CD4-positive, alpha-beta T cell treated with Interleukin-21 for 1 hour (primary cell): ENCODE results near the gene RAD51.

Experiments
- DNase-seq: peaks from one replicate; pipeline ENCODE4 v3.0.0-alpha.2; 2020

RAD51 gene

DNA sequence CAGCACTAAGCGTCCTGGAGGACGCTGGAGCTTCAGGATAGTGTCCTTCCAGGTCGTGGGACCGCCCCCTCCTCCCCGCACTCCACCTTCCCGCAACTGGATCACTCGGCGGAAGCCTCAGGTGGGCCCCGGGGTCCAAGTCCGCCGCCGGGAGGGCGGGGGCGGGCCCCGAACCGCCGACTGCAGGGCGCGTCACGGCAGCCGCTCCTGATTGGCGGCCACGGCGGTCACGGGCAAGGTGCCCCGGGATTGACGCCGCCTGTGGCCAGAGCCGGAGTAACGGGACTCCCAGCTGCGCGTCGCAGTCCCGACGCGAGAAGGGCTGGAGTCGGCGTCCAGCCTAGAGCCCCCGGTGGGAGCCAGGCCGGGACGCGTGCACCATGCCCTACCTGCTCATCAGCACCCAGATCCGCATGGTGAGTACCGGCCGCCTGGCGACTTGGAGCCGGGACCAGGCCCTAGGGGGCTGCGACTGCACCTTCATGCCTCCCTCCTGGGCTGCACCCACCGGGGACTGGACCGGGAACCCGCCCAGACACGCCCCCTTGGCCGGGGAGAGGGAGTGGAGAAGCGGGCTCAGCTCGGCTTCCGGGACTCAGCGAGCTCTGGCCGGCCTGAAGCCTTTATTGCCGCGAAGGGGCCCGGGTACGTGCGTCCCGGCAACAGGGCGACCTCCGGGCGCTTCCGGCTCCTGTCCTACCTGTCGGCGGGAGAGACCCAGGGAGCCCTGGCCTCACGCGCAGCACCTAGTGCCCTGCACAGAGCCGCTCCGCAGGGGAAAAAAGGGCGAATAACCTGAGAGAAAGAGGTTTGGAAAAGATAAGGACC lies 69.0 kb downstream of the RAD51 start, which contains the start of gene GCHFR:
TSS of gene GCHFR (plus strand) at position 268 of the 828 bp plus-strand sequence. CDS start at position 381, 113 bp downstream.
- DNase-seq: peak; percentile 74

DNA sequence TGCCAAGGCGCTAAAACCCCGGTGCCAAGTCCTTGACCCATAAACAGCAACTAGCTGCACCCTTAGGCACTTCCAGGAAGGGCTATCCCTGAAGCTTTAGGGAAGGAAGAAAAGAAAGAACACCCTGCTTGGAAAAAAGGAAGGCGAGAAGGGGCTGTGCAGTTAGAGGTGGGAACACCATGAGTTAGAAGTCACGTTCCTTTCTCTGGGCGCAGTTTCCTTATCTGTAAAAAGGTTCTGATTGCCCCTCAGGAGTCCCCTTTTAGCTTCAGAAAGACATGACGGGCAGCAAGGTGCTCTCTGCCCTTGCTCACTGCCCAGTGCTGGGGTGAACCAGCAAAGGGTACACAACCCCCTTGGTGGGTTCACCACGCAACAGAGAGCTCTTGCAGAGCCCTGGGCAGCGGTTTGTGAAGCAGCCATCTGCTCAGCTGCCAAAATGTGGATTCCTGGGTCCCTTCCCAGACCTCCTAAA lies 69.7 kb downstream of the RAD51 start:
- DNase-seq: no peak

DNA sequence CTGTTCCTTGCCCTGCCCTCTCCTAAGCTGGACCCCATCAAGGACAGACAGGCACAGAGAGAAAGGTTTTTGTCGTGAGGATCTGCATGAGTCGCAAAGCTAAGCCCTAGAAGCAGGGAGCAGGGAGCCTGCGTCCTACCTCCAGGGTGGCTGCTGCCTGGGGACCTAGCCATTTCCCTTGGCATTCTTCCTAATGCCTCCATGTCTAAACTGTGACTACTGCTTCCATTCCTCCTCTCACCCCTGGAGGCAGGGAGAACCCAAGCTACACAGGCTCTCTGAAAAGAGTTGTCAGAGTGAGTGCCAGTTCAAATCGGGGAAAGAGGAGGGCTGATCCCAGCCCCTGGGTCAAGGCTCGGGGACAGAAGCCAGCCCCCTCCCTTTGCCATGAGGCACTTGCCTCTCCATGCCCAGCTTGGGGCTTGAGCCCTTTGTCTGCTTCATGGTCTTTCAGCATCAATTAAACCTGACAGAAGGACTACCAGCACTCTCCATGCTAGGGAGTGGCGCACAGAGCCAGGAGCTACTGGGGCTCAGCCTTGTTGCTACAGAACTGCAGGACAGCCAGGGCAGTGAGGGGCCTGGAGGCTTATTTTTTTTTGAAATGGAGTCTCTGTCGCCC lies 71.3 kb downstream of the RAD51 start:
- no peak for DNase-seq

DNA sequence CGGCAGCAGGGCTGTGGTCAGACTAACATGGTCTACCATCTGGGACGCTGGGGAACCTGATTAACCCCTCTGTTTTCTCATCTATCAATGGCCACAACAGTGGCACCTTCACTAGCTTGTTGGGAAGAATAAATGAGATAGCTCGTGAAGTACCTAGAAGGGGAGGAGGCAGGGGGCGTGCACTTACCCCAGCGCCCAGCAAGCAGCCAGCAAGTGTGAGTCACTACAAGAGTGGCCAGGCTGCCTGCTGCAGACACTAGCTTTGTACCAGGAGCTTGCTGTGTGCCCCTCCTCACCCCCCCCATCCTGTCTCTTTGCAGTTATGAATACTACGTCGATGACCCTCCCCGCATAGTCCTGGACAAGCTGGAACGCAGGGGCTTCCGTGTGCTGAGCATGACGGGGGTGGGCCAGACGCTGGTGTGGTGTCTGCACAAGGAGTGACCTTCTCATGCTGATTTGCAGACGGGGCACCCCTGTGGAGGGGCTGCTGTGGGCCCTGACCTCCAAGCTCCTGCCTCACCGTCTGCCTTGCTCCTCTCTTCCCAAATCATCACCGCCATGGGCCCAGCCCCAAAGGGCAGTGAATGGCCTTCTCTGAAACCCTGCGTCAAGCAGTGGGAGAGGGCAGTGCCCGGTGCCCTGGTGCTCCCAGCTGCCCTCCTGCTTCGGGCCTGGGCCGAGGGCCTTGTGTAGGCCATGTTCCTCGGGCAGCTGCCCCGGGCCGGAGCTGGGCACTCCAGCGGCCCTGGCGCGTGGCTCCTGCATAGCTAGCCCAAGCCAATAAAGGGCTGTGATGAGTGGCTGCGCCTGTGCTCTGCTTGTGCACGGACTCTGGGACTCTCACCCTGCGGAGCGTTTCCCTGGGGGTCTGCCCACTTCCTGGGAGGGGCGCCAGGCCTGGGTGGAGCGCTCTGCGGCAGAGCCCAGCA lies 72.2 kb downstream of the RAD51 start:
- DNase-seq: no peak

DNA sequence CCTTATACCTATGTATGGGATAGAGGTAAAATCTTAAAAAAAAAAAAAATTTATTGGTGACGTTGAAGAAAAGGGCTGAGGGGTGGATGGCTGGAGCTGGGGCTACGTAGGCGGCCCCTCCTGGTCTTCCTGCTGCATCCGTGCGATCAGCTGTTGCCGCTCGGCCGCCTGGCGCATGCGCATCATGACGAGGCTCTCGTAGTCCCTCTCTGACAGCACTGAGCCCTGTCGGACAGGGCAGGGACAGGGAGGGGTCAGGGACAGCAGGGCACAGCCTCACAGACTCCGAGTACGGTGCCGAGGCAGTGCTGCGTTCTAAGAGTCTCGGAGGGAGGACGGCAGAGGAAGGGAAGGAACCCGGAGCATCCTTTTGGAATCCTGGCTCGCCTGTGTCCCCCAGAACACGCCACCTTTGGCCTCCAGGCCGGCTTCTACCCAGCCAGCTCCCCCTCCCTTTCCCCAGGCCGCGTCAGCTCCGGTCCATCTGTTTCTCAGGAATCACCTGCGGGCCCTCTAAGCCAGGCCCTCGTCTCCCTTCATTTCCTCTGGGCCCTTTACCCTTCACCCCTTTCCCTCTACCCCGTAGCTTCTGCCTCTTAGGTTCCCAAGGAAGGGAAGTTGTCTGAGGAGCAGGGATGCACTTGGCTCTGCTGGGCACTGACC lies 73.0 kb downstream of the RAD51 start:
- no peak for DNase-seq

DNA sequence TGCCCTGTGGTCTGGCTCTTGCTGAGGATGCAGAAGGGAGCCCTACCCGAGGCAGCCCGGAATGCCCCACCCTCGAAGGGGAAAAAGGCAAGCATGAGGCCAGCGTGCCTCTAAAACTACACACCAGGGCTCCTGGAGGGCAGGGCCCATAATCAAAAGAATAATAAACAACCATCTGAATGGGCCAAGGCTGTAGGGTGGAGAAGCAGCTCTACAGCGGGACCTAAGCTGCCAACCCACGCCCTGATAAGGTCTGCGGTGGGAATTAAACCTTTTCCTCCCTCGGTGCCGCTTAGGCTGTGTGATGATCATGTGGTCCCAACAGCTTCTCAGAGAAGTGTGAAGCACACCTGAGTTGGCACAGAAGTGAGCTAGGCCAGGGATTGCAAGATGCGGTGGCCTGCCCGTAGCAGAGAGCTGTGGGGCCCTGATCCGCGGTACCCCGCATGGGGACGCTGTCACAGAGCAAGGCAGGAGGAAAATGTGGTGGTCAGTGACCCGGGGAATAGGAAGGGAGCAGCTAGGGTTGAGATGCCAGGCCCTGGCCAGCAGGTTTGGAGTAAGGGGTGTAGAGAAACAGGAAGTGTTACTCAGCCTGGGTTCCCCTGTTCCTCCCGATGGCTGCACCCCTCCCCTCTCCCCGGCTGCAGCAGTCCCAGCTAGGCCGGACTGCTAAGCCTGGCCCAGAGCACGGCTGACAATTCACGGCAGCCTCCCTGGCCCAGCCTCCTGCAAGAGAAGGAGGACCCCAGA lies 73.7 kb downstream of the RAD51 start:
- DNase-seq: no peak

DNA sequence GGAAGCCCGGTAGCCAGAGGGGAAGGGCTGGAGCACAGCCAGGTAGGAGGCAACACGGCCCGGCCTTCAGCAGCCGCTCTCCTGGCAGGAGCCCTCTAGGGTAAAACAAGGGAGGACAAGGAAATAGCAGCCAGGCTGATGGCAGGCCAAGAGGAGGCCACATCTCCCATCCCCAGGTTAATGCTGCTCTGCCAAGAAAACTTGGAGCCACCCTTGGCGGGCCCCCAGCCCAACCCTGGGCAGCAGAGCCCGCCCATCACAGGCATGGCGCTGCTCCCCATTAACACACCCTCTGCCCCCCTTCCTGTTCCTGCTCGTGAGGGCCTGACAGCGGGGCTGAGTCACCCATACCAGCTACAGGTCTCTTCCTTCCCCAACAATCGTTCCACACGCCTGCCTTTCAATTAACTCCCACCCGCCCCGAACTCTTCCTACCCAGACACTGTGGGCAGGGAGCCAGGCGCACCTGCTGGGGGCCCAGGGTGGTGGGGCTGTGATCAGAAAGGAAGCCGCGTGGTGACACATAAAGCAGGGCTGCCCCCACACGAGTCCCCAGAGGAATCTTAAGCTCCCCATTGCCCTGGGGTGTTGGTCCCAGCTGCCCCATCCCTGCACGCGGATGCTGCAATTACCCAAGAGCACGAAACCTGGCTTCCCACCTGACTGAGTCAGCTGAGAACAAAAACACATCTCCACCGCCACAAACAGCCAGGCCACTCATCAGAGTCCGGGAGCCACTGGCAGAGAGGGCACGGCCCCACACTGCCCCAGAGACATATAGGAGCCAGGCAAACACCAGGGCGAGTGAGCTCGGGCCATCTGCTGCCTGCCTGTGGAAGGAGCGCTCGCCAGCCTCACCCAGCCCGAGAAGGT lies 74.5 kb downstream of the RAD51 start, which contains the start of gene C15orf62:
TSS of gene C15orf62 (plus strand) at position 707 of the 873 bp plus-strand sequence. CDS start 516 bp downstream, outside the sequence.
- peak; percentile 29 for DNase-seq

DNA sequence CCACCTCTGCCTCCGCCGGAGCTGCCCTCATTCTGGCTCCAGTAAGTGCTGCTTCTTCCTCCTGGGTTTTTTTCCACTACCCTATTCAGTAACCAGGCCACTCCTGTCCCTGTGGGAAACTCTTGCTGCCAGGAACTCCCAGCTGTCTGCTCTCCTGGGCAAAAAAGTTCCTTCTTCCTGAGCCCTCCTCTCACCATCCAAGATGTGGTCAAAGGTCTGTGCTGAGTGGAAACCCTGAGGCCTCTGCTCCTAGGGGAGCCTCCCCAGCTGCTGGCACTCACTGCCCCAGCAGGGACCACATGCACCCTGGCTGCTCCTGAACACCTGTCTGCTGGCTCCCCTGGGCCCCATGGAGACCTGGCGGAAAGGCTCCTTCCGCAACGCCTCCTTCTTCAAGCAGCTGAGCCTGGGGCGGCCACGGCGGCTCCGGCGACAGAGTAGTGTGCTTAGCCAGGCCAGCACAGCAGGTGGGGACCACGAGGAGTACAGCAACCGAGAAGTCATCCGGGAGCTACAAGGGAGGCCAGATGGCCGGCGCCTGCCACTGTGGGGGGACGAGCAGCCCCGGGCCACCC lies 75.3 kb downstream of the RAD51 start:
- no peak for DNase-seq

DNA sequence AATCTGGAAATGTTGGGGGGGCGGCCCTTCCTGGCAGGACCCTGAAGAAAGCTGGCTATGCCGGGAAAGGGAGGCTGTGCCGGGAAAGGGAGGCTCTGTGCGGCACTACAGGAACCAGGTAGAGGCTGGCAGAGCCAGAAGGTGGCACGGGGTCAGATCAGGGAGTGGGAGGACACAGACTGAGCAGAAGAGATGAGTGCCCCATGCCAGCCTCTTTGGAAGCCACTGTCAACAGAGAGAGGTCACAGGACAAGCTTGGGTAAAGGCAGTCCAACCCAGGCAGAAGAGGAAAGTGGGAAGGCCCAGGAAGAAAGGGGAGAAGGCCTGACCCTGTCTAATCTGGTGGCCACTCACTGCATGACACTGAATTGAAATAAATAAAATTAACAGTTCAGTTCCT lies 76.3 kb downstream of the RAD51 start:
- DNase-seq: no peak

DNA sequence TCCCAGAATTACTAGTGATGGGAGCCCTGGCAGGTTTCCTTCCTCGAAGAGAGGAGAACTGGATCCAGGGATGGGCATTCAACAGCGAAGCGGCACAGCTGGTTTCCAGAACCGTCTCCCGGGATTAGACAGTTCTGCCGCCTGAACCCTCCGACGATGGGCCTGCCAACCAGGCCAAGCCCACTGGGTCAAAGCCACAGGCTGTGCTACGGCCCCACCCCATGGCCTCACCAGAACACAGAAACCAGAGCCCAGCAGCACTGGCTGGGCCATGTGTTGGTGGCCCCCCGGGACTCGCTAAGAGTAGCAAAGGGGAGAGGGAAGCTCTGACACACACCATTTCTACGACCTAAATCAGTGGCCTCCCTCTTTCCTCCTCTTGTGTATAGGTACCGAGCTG lies 77.0 kb downstream of the RAD51 start:
- DNase-seq: no peak

DNA sequence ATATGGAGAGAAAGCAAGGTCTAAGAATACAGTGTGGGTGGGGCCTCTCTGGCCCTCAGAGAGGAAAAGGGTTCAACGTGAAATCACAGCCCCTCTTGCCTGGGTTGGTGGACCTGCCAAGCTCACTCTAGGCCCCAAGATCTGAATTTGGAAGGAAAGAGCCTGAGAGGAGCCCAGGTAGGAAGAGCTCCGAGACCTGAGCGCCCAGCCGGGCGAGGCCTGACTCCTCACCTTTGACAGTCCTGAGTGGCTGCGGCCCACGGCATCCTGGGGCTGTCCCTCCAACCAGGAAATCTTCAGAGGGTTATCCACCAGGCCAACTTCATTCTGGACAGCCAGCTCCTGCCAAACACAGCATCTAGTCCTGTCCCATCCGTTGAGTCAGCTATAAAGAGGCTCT lies 78.5 kb downstream of the RAD51 start:
- no peak for DNase-seq

DNA sequence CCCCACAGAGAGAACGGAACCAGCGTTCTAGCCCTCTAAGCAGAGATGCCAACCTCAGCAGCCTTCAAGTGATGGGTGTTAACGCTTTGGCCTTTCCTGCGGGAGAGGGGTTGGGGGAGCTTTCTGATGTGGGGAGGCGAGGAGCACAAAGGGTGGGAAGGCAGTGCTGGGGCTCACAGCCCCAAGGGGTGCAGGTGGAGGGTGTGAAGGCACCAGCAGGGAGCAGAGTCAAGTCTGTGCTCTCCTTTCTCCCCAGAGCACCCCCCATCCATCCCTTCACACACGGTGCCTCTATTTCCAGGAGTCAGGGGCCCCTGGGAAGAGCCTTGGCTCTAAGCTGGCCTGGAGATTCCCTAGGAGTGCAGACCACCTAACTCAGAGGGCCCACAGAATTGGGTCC lies 78.9 kb downstream of the RAD51 start:
- DNase-seq: no peak

DNA sequence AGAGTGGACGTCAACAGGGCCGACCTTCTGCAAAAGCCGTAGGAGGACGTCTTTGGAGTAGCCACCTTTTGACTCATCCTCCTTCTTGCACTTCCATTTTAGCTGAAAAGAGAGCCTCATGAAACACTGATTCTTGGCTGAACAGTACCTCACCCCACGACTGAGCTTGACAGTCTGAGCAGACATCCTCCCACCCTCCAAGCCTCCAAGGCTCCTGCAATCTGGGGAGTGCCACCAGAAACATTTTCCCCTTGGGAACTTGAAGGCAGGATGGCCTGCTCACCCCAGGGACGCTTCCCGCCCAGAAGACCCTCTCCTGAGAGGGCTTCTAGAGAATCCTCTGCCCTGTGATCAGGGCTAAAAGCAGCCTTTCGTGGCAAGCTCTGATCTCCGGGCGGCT lies 80.0 kb downstream of the RAD51 start:
- no peak for DNase-seq

DNA sequence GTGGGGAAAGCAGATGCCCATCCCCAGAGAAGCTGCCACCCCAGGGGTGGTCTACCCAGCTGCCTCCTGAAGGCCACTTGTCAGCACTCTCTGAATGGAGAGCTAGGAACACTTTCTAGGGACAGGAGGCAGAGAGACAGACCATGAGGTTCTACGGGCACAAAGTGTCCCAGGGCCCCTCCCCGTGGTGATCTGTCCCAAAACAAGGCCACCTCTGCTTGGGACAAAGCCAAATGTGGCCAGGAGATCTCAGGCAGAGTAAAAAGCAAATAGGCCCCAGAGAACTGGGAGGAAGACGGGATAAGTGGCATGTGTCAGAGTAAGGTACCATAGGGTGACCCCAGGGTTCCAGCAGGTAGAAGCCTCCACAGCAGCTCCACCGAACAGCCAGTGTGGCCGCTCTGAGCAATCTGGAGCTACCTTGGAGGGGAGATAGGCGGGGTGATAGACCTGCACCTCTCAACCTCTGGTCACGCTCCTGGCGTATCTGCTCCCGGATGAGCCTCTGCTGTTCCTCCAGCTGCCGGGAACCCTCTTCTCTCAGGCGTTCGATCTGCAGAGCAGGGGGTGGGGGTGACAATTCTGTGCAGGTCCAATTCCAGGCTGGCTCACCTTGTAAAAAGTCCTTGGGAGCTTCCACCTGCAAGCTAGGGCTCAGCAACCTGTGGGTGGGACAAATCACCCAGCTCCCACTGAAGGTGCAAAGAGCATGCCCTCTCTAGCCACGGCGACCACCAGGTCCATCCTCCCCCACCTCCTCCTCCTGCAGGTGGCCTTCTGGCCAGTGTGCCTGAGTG lies 81.0 kb downstream of the RAD51 start:
- no peak for DNase-seq

DNA sequence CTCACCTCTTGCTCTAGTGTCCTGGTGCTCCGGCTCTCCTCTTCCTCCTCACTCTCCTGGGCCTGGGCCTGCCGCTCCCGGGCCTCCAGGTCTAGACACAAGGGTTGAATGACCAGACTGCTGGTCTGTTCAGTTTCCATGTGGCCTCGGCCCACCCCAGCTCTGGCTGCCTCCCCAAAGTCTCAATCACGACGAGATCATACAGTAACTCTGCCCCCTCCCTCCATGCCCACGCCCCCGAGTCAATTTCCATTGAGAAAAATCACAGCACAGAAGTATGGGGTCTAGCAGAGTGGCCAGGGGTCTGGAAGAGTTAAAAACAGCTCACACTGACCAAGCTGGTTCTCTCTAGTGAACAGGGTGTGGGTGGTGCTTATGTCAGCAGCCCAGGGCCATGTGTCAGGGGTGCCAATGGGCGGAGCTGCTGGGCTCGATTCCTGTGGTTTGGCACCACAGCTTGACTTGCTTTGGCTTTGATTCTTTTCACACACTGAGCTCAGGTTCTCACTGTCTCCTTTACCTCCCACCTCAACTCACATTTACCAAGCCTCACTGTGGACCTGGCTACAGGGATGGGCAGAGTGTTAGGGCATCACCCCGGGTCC lies 81.7 kb downstream of the RAD51 start:
- peak; percentile 69 for DNase-seq
